Measurements from ENCODE around the gene HDAC4.

HDAC4 gene

GRCh38 chr2:239211396-239212094 is 189.3 kb downstream of the HDAC4 start:
- no peak for DNase-seq (ENCODE audit: low read depth in 2 of 2, low spot score in 1 of 2)

- DNase-seq (ENCODE audit: low read depth in 2 of 2, low spot score in 1 of 2) = no peak
These were observed 191.0 kb downstream of the HDAC4 start for GRCh38 chr2:239209783-239210182.

- DNase-seq (ENCODE audit: low read depth in 2 of 2, low spot score in 1 of 2) = no peak
These were observed 192.2 kb downstream of the HDAC4 start for GRCh38 chr2:239208465-239209180.

GRCh38 chr2:239206851-239207250 is 194.0 kb downstream of the HDAC4 start:
- DNase-seq (ENCODE audit: low read depth in 2 of 2, low spot score in 1 of 2) = no peak

GRCh38 chr2:239206042-239206441 is 194.8 kb downstream of the HDAC4 start:
- no peak for DNase-seq (ENCODE audit: low read depth in 2 of 2, low spot score in 1 of 2)

- no peak for DNase-seq (ENCODE audit: low read depth in 2 of 2, low spot score in 1 of 2)
These were observed 195.8 kb downstream of the HDAC4 start for GRCh38 chr2:239204876-239205468.

- DNase-seq (ENCODE audit: low read depth in 2 of 2, low spot score in 1 of 2) = no peak
These were observed 196.5 kb downstream of the HDAC4 start for GRCh38 chr2:239204136-239204875.

GRCh38 chr2:239203443-239204135 is 197.2 kb downstream of the HDAC4 start:
- DNase-seq (ENCODE audit: low read depth in 2 of 2, low spot score in 1 of 2) = no peak

- DNase-seq (ENCODE audit: low read depth in 2 of 2, low spot score in 1 of 2) = no peak
These were observed 198.0 kb downstream of the HDAC4 start for GRCh38 chr2:239202836-239203235.

- DNase-seq (ENCODE audit: low read depth in 2 of 2, low spot score in 1 of 2) = no peak
These were observed 198.5 kb downstream of the HDAC4 start for GRCh38 chr2:239202343-239202742.

GRCh38 chr2:239201884-239202283 is 198.9 kb downstream of the HDAC4 start:
- no peak for DNase-seq (ENCODE audit: low read depth in 2 of 2, low spot score in 1 of 2)

- DNase-seq (ENCODE audit: low read depth in 2 of 2, low spot score in 1 of 2) = no peak
These were observed 199.3 kb downstream of the HDAC4 start for GRCh38 chr2:239201531-239201876.

GRCh38 chr2:239200646-239201530 is 199.9 kb downstream of the HDAC4 start:
- DNase-seq (ENCODE audit: low read depth in 2 of 2, low spot score in 1 of 2) = no peak

- DNase-seq (ENCODE audit: low read depth in 2 of 2, low spot score in 1 of 2) = no peak
These were observed 201.6 kb downstream of the HDAC4 start for GRCh38 chr2:239199041-239199768.

- DNase-seq (ENCODE audit: low read depth in 2 of 2, low spot score in 1 of 2) = no peak
These were observed 202.6 kb downstream of the HDAC4 start for GRCh38 chr2:239198221-239198620.

- DNase-seq (ENCODE audit: low read depth in 2 of 2, low spot score in 1 of 2) = no peak
These were observed 203.7 kb downstream of the HDAC4 start for GRCh38 chr2:239197146-239197545.

GRCh38 chr2:239196474-239197021 is 204.3 kb downstream of the HDAC4 start:
- no peak for DNase-seq (ENCODE audit: low read depth in 2 of 2, low spot score in 1 of 2)

- DNase-seq (ENCODE audit: low read depth in 2 of 2, low spot score in 1 of 2) = no peak
These were observed 204.8 kb downstream of the HDAC4 start for GRCh38 chr2:239195992-239196391.

- DNase-seq (ENCODE audit: low read depth in 2 of 2, low spot score in 1 of 2) = no peak
These were observed 205.4 kb downstream of the HDAC4 start for GRCh38 chr2:239195318-239195871.
